MCF 10A (cell line): ENCODE results near the gene FADS3. TPM values are rescaled to one million over a fixed set of nuclear protein-coding genes. Genes with fewer than 3 reads are reported as not detected.

Source experiments
- BruUV-seq: library from RNA; stranded (reverse); fragments of 400-500 nt; replicated peaks from 2 replicates; lab custom pipeline; 2021; lab: Mats Ljungman, UMichigan
- CTCF ChIA-PET: fragments of 300-600 bp; sonication (Branson Sonifier 250); formaldehyde crosslinking; extraction: SDS; loops from one replicate; lab custom pipeline; 2021; ENCODE audit warnings: antibody characterized with exemption, inconsistent platforms; lab: Yijun Ruan, JAX
- POLR2A ChIA-PET: fragments of 300-600, 350-650 bp; sonication (Branson Sonifier 250); formaldehyde crosslinking; extraction: SDS; loops from one replicate; lab custom pipeline; 2020; ENCODE audit warnings: antibody characterized with exemption, inconsistent platforms; lab: Yijun Ruan, JAX
- DNase-seq: peaks from one replicate; pipeline ENCODE4 v3.0.0-alpha.2; 2018; ENCODE audit not compliant: unreplicated experiment
- H3K27ac Mint-ChIP-seq: one replicate; pipeline ENCODE4 v1.8.0; 2022; ENCODE audit warnings: mild to moderate bottlenecking, low read depth, mixed read lengths; ENCODE audit not compliant: unreplicated experiment
- H3K27me3 Mint-ChIP-seq: one replicate; pipeline ENCODE4 v1.8.0; 2022; ENCODE audit warnings: mixed read lengths; ENCODE audit not compliant: insufficient read depth, unreplicated experiment
- H3K36me3 Mint-ChIP-seq: one replicate; pipeline ENCODE4 v1.8.0; 2022; ENCODE audit warnings: mild to moderate bottlenecking, moderate library complexity, mixed read lengths; ENCODE audit not compliant: insufficient read depth, unreplicated experiment
- H3K4me1 Mint-ChIP-seq: one replicate; pipeline ENCODE4 v1.8.0; 2022; ENCODE audit warnings: mixed read lengths; ENCODE audit not compliant: insufficient read depth, unreplicated experiment
- H3K4me3 Mint-ChIP-seq: one replicate; pipeline ENCODE4 v1.8.0; 2022; ENCODE audit warnings: mild to moderate bottlenecking, moderate library complexity, mixed read lengths; ENCODE audit not compliant: unreplicated experiment
- H3K9me3 Mint-ChIP-seq: one replicate; pipeline ENCODE4 v1.8.0; 2022; ENCODE audit warnings: mixed read lengths; ENCODE audit not compliant: unreplicated experiment
- CTCF ChIP-seq: fragments of 200-600 bp; IDR thresholded peaks from one replicate; pipeline ENCODE4 v1.8.0; 2022; ENCODE audit warnings: antibody characterized with exemption, mild to moderate bottlenecking; ENCODE audit not compliant: unreplicated experiment
- intact Hi-C: fragments of 100-400 bp; cut with micrococcal nuclease; formaldehyde crosslinking; loops from 2 replicates; pipeline ENCODE4 v1.14.1; 2022
- total RNA-seq: library from RNA; stranded (reverse); gene quantifications from 2 replicates; pipeline ENCODE4 v1.2.3, GENCODE V29; 2022

Gene FADS3
- total RNA-seq, 1 experiment from 2014 or later = 145 TPM

- Mint-ChIP-seq H3K36me3 (peaks cover 13% of the 10 kb centered on the region), H3K4me1 (no peaks in the 10 kb centered on the region), H3K9me3 (no peaks in the 10 kb centered on the region), H3K27ac (no peak overlapping the region), H3K4me3 (no peak overlapping the region), H3K27me3 (no peaks in the 10 kb centered on the region)
- intact Hi-C loops = no loop called here
- no peak for DNase-seq
- POLR2A ChIA-PET = no interaction called here
- BruUV-seq = no TSS peak
- CTCF ChIA-PET = interaction anchor here (0.6 to 0.7 kb wide), 2 partner anchors 12 to 588 kb away, joined by 3 to 5 read pairs; no protein-coding TSS in a partner anchor
- no peak for TF ChIP-seq CTCF
Measured at GRCh38 chr11:61853698-61854169, 37.6 kb downstream of the FADS3 start.

- H3K4me3 Mint-ChIP-seq = no peak overlapping the region
- CTCF ChIA-PET = no interaction called here
Measured at GRCh38 chr11:61851900-61852295, 39.4 kb downstream of the FADS3 start.

GRCh38 chr11:61851113-61851899 lies 40.0 kb downstream of the FADS3 start:
- no peak overlapping the region for H3K4me3 Mint-ChIP-seq
- peak overlapping the region; percentile 63 for H3K27ac Mint-ChIP-seq
- H3K27me3 Mint-ChIP-seq = no peaks in the 10 kb centered on the region

More at GRCh38 chr11:61851900-61852295, 39.4 kb downstream of the FADS3 start:
- Mint-ChIP-seq H3K4me1 (no peaks in the 10 kb centered on the region), H3K27ac (no peak overlapping the region), H3K36me3 (peaks cover 19% of the 10 kb centered on the region), H3K27me3 (no peaks in the 10 kb centered on the region), H3K9me3 (no peaks in the 10 kb centered on the region)
- TF ChIP-seq CTCF = no peak
- POLR2A ChIA-PET = no interaction called here
- DNase-seq = no peak
- BruUV-seq = no TSS peak
- intact Hi-C loops = no loop called here

GRCh38 chr11:61850687-61851086 lies 40.7 kb downstream of the FADS3 start:
- intact Hi-C loops = no loop called here
- POLR2A ChIA-PET = no interaction called here
- Mint-ChIP-seq H3K9me3 (no peaks in the 10 kb centered on the region), H3K27ac (peak overlapping the region; percentile 63), H3K4me3 (no peak overlapping the region), H3K4me1 (no peaks in the 10 kb centered on the region), H3K27me3 (no peaks in the 10 kb centered on the region), H3K36me3 (peaks cover 19% of the 10 kb centered on the region)
- TF ChIP-seq CTCF = no peak
- BruUV-seq = no TSS peak
- CTCF ChIA-PET = no interaction called here
- no peak for DNase-seq

More at GRCh38 chr11:61851113-61851899, 40.0 kb downstream of the FADS3 start:
- ChIA-PET CTCF (no interaction called here), POLR2A (no interaction called here)
- no peaks in the 10 kb centered on the region for H3K9me3 Mint-ChIP-seq
- H3K36me3 Mint-ChIP-seq = peaks cover 19% of the 10 kb centered on the region
- no TSS peak for BruUV-seq
- intact Hi-C loops = no loop called here
- TF ChIP-seq CTCF = no peak
- DNase-seq = no peak
- no peaks in the 10 kb centered on the region for H3K4me1 Mint-ChIP-seq
